ENCODE measurements around the gene BMP5. TPM values are rescaled to one million over a fixed set of nuclear protein-coding genes. Genes with fewer than 3 reads are reported as not detected.

Gene BMP5
- total and polyA plus RNA-seq, 2 of the 8 experiments (the other 6 are each of a cell fraction or from before 2014, with no cell fraction given): 0.02 TPM; not detected in 1

DNA sequence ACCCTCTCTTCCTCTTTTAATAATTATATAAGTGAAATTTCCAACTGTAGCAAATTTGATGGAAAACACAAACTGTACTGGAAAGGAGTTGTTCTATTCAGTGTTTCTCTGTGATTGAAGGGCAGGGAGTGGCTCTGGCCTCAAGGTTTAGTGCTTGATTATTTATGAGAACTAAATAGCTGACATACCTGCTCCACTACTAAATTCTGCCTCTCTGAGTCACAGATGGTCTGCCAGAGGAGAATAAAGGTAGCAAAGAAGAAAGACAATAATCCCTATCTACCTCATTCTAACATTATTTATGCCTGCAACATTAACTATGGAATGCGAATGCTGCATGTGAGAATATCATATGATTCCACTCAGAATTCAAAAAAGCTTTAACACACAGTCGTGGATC, 9.3 kb downstream of the BMP5 start:
- Histone ChIP-seq H3K79me1 (ENCODE audit: low read depth, low read length) (no peaks in the 10 kb centered on the region), H2BK120ac (replicated peaks; ENCODE audit: low read depth, low read length) (no peak overlapping the region), H3K14ac (ENCODE audit: insufficient read length) (no peak overlapping the region), H3K56ac (replicated peaks; ENCODE audit: insufficient read length, low read depth, low read length) (no peak overlapping the region), H4K91ac (replicated peaks; ENCODE audit: insufficient read length, low read length) (no peak overlapping the region), H2BK20ac (ENCODE audit: low read length) (no peak overlapping the region), H3K18ac (ENCODE audit: extremely low read depth, low read length) (no peak overlapping the region), H3K4me3 (ENCODE audit: extremely low read depth in 1 of 4, insufficient read depth in 2 of 4, low read depth in 3 of 4, low read length in 4 of 4) (no peak overlapping the region), H3K4me2 (ENCODE audit: insufficient read depth in 1 of 2, low read depth in 2 of 2, low read length in 2 of 2) (no peak overlapping the region), H3K9ac (replicated peaks in 1 of 4; ENCODE audit: extremely low read depth in 1 of 4, low read depth in 3 of 4, low read length in 3 of 4) (no peak overlapping the region), H3K27me3 (replicated peaks in 1 of 4; ENCODE audit: control insufficient read depth in 3 of 4, extremely low read depth in 1 of 4, insufficient read depth in 3 of 4, low read length in 3 of 4) (peaks cover 0 to 1% (median 0%) of the 10 kb centered on the region in 4 experiments; a peak in 1 of 7 replicates), H3K27ac (ENCODE audit: low read depth, low read length) (no peak overlapping the region), H2BK5ac (ENCODE audit: low read depth, low read length) (no peak overlapping the region), H3K23ac (ENCODE audit: insufficient read length) (no peak overlapping the region), H2BK12ac (ENCODE audit: low read depth, low read length) (no peak overlapping the region), H3K4ac (replicated peaks; ENCODE audit: insufficient read length, low read depth, low read length) (no peak overlapping the region), H4K8ac (ENCODE audit: extremely low read depth, insufficient read depth, low read length) (no peak overlapping the region), H2AFZ (ENCODE audit: low read length) (no peak overlapping the region), H3K9me3 (ENCODE audit: insufficient read depth in 2 of 2, low read depth in 1 of 2, low read length in 1 of 2) (no peaks in the 10 kb centered on the region), H3K23me2 (ENCODE audit: low read depth, low read length) (no peaks in the 10 kb centered on the region), H3K79me2 (ENCODE audit: control insufficient read depth in 1 of 2, insufficient read depth in 2 of 2, low read length in 2 of 2) (no peaks in the 10 kb centered on the region), H3K36me3 (ENCODE audit: control insufficient read depth in 2 of 4, insufficient read depth in 4 of 4, low read length in 3 of 4) (no peaks in the 10 kb centered on the region), H4K20me1 (replicated peaks in 1 of 2; ENCODE audit: control insufficient read depth in 1 of 2, insufficient read depth in 2 of 2, low read length in 2 of 2) (no peaks in the 10 kb centered on the region), H3K4me1 (replicated peaks in 1 of 4; ENCODE audit: control insufficient read depth in 3 of 4, insufficient read depth in 4 of 4, low read length in 3 of 4) (no peaks in the 10 kb centered on the region), H4K5ac (ENCODE audit: insufficient read length, low read depth, low read length) (no peak overlapping the region), H2AK5ac (ENCODE audit: low read depth, low read length) (no peak overlapping the region), H2BK15ac (ENCODE audit: low read length) (no peak overlapping the region)
- 87% methylated on average over 2 of the region's 2 CpGs; no CpG with 5 or more reads in 1 of the 2 experiments for WGBS, 2 experiments (ENCODE audit: extremely low coverage in 1 of 2, insufficient coverage in 1 of 2, insufficient read length in 1 of 2, insufficient replicate concordance in 2 of 2, low coverage in 1 of 2, low lambda C conversion rate in 2 of 2, missing lambda C conversion rate in 1 of 2)
- ChIA-PET POLR2A (ENCODE audit: partially characterized antibody) (no interaction called here), CTCF (ENCODE audit: partially characterized antibody) (no interaction called here)
- no peak for FAIRE-seq
- no peak for DNase-seq (ENCODE audit: low read depth in 1 of 2, low spot score in 2 of 2)
- TF ChIP-seq JUND (IDR thresholded peaks at IDR 0.05; ENCODE audit: low read length): no peak
- TF ChIP-seq, protein P1, sequence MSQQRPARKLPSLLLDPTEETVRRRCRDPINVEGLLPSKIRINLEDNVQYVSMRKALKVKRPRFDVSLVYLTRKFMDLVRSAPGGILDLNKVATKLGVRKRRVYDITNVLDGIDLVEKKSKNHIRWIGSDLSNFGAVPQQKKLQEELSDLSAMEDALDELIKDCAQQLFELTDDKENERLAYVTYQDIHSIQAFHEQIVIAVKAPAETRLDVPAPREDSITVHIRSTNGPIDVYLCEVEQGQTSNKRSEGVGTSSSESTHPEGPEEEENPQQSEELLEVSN (IDR thresholded peaks at IDR 0.05): no peak
- TF ChIP-seq, protein P2, sequence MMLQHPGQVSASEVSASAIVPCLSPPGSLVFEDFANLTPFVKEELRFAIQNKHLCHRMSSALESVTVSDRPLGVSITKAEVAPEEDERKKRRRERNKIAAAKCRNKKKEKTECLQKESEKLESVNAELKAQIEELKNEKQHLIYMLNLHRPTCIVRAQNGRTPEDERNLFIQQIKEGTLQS (IDR thresholded peaks at IDR 0.05; ENCODE audit: insufficient read depth, low read depth, low read length): no peak
- TF ChIP-seq HDAC2 (IDR thresholded peaks at IDR 0.05; ENCODE audit: borderline replicate concordance in 1 of 2, low read depth in 2 of 2, low read length in 2 of 2): no peak
- TF ChIP-seq CEBPB (IDR thresholded peaks at IDR 0.05; ENCODE audit: low read depth, low read length): no peak
- no peak for TF ChIP-seq RFX5 (IDR thresholded peaks at IDR 0.05; ENCODE audit: borderline replicate concordance, low read depth, low read length)
- TF ChIP-seq EZH2 (IDR thresholded peaks at IDR 0.05; ENCODE audit: low read depth, low read length, severe bottlenecking): no peak
- no peak for TF ChIP-seq TAF7 (optimal IDR thresholded peaks at IDR 0.05; ENCODE audit: borderline replicate concordance, low read depth, low read length)
- TF ChIP-seq HDAC6 (IDR thresholded peaks at IDR 0.05; ENCODE audit: low read depth, low read length): no peak
- TF ChIP-seq SIX5 (IDR thresholded peaks at IDR 0.05; ENCODE audit: low read depth, low read length): no peak
- no peak for TF ChIP-seq SIN3A (conservative IDR thresholded peaks at IDR 0.05 in 1 of 2, IDR thresholded peaks at IDR 0.05 in 1 of 2; ENCODE audit: low read depth in 1 of 2, low read length in 2 of 2)
- no peak for TF ChIP-seq TBP (IDR thresholded peaks at IDR 0.05; ENCODE audit: low read depth, low read length)
- TF ChIP-seq JUN (IDR thresholded peaks at IDR 0.05; ENCODE audit: low read depth, low read length): no peak
